Panc1 (cell line): Measurements from ENCODE around the gene RSPO4. TPM values are rescaled to one million over a fixed set of nuclear protein-coding genes. Genes with fewer than 3 reads are reported as not detected.
A peak's percentile ranks its signal among the peaks of the same experiment; 100 is the strongest.

Experiments
- ATAC-seq: fragments of 200-7000 bp; cut with Tn5 transposase; 2 replicates; pipeline ENCODE4 v1.9.1; 2020; ENCODE audit warnings: mild to moderate bottlenecking, moderate library complexity
- Bru-seq: library from RNA; stranded (reverse); fragments of 400-500 nt; gene quantifications from one replicate; lab custom pipeline; 2021; lab: Mats Ljungman, UMichigan
- BruChase-seq, 2 experiments: library from RNA; stranded (reverse); fragments of 400-500 nt; gene quantifications; one replicate each; lab custom pipeline; 2021; lab: Mats Ljungman, UMichigan
- BruUV-seq: library from RNA; stranded (reverse); fragments of 400-500 nt; replicated peaks from 2 replicates; lab custom pipeline; 2021; lab: Mats Ljungman, UMichigan
- CTCF ChIA-PET: fragments of 300-600 bp; sonication (Branson Sonifier 250); formaldehyde crosslinking; loops from one replicate; lab custom pipeline; 2022; ENCODE audit warnings: antibody characterized with exemption; lab: Charles Lee
- POLR2A ChIA-PET: fragments of 300-600 bp; sonication (Branson Sonifier 250); formaldehyde crosslinking; loops from one replicate; lab custom pipeline; 2022; ENCODE audit warnings: antibody characterized with exemption; lab: Charles Lee
- DNase-seq: peaks from one replicate; pipeline ENCODE4 v3.0.0-alpha.2; 2010; ENCODE audit warnings: low read depth, low spot score
- H3K27ac ChIP-seq: 2 replicates; pipeline ENCODE4 v1.5.1; 2011; ENCODE audit warnings: mild to moderate bottlenecking, low read length, inconsistent platforms
- H3K27me3 ChIP-seq: fragments of 200-500 bp; sonication (Bioruptor generic); 2 replicates; pipeline ENCODE4 v1.6.0; 2014; ENCODE audit warnings: low read length, inconsistent platforms; ENCODE audit not compliant: control insufficient read depth, insufficient read depth
- H3K36me3 ChIP-seq: fragments of 200-500 bp; sonication (Bioruptor generic); 2 replicates; pipeline ENCODE4 v1.5.1; 2014; ENCODE audit warnings: inconsistent platforms, mild to moderate bottlenecking, low read length, moderate library complexity; ENCODE audit not compliant: control insufficient read depth, insufficient read depth
- H3K4me1 ChIP-seq: 2 replicates; pipeline ENCODE4 v1.5.1; 2011; ENCODE audit warnings: inconsistent platforms, mild to moderate bottlenecking, low read length, moderate library complexity; ENCODE audit not compliant: control insufficient read depth, insufficient read depth
- H3K4me3 ChIP-seq, 2 experiments: 2 replicates each; pipeline ENCODE4 v1.5.1; 2011 to 2012; ENCODE audit warnings: low read depth in 2 of 2, low read length in 2 of 2, mild to moderate bottlenecking in 2 of 2, inconsistent platforms in 1 of 2, moderate library complexity in 1 of 2
- H3K9me3 ChIP-seq: fragments of 200-500 bp; sonication (Bioruptor generic); 2 replicates; pipeline ENCODE4 v1.5.1; 2014; ENCODE audit warnings: low read depth, mild to moderate bottlenecking, inconsistent platforms, low read length, moderate library complexity; ENCODE audit not compliant: control insufficient read depth, insufficient read depth
- POLR2AphosphoS5 ChIP-seq: IDR thresholded peaks from 2 replicates; pipeline ENCODE4 v1.6.1; 2012; ENCODE audit warnings: mild to moderate bottlenecking, low read depth, low read length, moderate library complexity
- SIN3A ChIP-seq: IDR thresholded peaks from 2 replicates; pipeline ENCODE4 v1.6.1; 2012; ENCODE audit warnings: low read depth, mild to moderate bottlenecking, low read length, moderate library complexity, borderline replicate concordance; ENCODE audit not compliant: insufficient read depth
- TCF7L2 ChIP-seq: IDR thresholded peaks from 2 replicates; pipeline ENCODE4 v1.6.1; 2011; ENCODE audit warnings: mild to moderate bottlenecking, low read depth, low read length, inconsistent platforms
- in situ Hi-C: cut with HindIII; loops from 2 replicates; pipeline ENCODE4 v1.10.0; 2016; ENCODE audit warnings: low sequenced_read_pairs, low pct_unique_long_range_greater_than_20kb
- intact Hi-C: fragments of 100-400 bp; cut with micrococcal nuclease; formaldehyde crosslinking; loops from one replicate; pipeline ENCODE4 v1.10.0; 2022; ENCODE audit not compliant: unreplicated experiment
- long read RNA-seq: library from polyadenylated mRNA; unstranded; transcript quantifications from one replicate; pipeline ENCODE4 v2.0.0, GENCODE V29; 2021; ENCODE audit not compliant: unreplicated experiment
- polyA plus RNA-seq: library from polyadenylated mRNA; unstranded; fragments of >200 nt; gene quantifications from one replicate; pipeline ENCODE4 v1.2.1, GENCODE V29; 2012; ENCODE audit warnings: missing spikeins; ENCODE audit not compliant: insufficient read length
- total RNA-seq: library from RNA; stranded (reverse); gene quantifications from one replicate; pipeline ENCODE4 v1.2.1, GENCODE V29; 2021; ENCODE audit not compliant: unreplicated experiment
- TF ChIP-seq, protein P1 (sequence below), 2 experiments: IDR thresholded peaks; 2 replicates each; pipeline ENCODE4 v1.6.1; 2011 to 2012; ENCODE audit warnings: low read depth in 2 of 2, control low read depth in 1 of 2, low read length in 1 of 2, mild to moderate bottlenecking in 1 of 2, moderate library complexity in 1 of 2; ENCODE audit not compliant: insufficient read depth in 1 of 2
- TF ChIP-seq, protein P2 (sequence below): fragments of 450-650 bp; IDR thresholded peaks from 2 replicates; pipeline ENCODE4 v1.5.1; 2017; ENCODE audit warnings: mild to moderate bottlenecking

Gene RSPO4
- total RNA-seq (0.54 TPM), Bru-seq, nascent RNA (percentile 19 among the genes with signal in this experiment), BruChase-seq, experiment 1, labeled RNA remaining after a 2-hour chase (percentile 26 among the genes with signal in this experiment), BruChase-seq, experiment 2, labeled RNA remaining after a 6-hour chase (percentile 28 among the genes with signal in this experiment)
- polyA plus RNA-seq, result 0.10 TPM
- long read RNA-seq, partial matches to known transcripts, result 1 of 2 reads
- long read RNA-seq, other reads (novel, unspliced or antisense), result 0 of 2 reads

DNA sequence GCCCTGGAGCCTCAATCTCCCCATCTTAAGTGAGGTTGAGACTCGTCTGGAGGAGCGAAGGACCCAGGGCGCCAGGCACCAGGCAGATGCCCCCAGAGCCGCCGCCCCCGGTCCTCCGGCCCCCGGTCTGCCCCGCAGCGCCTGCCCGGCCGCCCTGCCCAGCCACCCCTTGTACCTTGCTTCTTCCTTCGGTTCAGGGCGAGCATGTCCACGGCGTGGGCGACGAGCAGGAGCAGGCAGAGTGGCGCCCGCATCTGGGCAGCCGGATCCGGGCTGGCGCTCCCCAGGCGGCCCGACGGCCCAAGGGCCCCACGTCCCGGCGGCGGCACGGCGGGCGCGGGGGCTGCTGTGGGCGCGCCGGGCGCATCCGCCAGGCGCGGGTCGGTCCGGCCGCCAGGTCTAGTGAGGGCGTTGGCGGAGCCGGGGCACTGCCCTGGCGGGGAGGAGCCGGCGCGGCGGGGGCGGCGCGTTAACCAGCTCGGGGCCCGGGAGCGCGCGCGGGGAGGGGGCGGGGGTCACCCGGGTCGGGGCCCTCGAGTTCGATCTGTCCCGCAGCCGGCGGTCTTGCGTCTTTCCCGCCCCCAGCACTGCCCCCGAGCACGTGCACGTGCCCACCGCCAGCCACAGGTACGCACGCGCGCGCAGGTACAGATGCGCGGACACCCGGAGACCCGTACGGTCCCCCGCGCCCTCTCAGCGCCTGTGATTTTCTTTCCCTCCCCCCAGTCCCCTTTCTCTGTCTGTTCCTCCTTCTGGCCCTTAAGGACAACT lies at the start of gene RSPO4:
Gene RSPO4 (minus strand): TSS at position 401 of the 771 bp plus-strand sequence. CDS start 147 bp downstream, at position 254.
- Histone ChIP-seq H3K27ac (no peak within 1 kb of the TSS), H3K36me3 (no peaks in the 10 kb centered on the region), H3K27me3 (peaks cover 11% of the 10 kb centered on the region), H3K4me3 (peak within 1 kb of the TSS; percentile 20 to 23; a peak in 3 of 4 replicates), H3K9me3 (no peaks in the 10 kb centered on the region), H3K4me1 (no peaks in the 10 kb centered on the region)
- in situ Hi-C loops (no loop called here), intact Hi-C loops (no loop called here)
- ChIA-PET CTCF (no interaction called here), POLR2A (no interaction called here)
- ATAC-seq (peak; percentile 51), DNase-seq (no peak)
- BruUV-seq, result no TSS peak
- TF ChIP-seq SIN3A (no peak), TCF7L2 (no peak), POLR2AphosphoS5 (no peak)
- TF ChIP-seq, protein P1, sequence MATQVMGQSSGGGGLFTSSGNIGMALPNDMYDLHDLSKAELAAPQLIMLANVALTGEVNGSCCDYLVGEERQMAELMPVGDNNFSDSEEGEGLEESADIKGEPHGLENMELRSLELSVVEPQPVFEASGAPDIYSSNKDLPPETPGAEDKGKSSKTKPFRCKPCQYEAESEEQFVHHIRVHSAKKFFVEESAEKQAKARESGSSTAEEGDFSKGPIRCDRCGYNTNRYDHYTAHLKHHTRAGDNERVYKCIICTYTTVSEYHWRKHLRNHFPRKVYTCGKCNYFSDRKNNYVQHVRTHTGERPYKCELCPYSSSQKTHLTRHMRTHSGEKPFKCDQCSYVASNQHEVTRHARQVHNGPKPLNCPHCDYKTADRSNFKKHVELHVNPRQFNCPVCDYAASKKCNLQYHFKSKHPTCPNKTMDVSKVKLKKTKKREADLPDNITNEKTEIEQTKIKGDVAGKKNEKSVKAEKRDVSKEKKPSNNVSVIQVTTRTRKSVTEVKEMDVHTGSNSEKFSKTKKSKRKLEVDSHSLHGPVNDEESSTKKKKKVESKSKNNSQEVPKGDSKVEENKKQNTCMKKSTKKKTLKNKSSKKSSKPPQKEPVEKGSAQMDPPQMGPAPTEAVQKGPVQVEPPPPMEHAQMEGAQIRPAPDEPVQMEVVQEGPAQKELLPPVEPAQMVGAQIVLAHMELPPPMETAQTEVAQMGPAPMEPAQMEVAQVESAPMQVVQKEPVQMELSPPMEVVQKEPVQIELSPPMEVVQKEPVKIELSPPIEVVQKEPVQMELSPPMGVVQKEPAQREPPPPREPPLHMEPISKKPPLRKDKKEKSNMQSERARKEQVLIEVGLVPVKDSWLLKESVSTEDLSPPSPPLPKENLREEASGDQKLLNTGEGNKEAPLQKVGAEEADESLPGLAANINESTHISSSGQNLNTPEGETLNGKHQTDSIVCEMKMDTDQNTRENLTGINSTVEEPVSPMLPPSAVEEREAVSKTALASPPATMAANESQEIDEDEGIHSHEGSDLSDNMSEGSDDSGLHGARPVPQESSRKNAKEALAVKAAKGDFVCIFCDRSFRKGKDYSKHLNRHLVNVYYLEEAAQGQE (IDR thresholded peaks at IDR 0.05; ENCODE audit: insufficient read depth in 1 of 2, low read depth in 2 of 2, low read length in 1 of 2), result no peak
- TF ChIP-seq, protein P2, sequence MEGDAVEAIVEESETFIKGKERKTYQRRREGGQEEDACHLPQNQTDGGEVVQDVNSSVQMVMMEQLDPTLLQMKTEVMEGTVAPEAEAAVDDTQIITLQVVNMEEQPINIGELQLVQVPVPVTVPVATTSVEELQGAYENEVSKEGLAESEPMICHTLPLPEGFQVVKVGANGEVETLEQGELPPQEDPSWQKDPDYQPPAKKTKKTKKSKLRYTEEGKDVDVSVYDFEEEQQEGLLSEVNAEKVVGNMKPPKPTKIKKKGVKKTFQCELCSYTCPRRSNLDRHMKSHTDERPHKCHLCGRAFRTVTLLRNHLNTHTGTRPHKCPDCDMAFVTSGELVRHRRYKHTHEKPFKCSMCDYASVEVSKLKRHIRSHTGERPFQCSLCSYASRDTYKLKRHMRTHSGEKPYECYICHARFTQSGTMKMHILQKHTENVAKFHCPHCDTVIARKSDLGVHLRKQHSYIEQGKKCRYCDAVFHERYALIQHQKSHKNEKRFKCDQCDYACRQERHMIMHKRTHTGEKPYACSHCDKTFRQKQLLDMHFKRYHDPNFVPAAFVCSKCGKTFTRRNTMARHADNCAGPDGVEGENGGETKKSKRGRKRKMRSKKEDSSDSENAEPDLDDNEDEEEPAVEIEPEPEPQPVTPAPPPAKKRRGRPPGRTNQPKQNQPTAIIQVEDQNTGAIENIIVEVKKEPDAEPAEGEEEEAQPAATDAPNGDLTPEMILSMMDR, result no peak

DNA sequence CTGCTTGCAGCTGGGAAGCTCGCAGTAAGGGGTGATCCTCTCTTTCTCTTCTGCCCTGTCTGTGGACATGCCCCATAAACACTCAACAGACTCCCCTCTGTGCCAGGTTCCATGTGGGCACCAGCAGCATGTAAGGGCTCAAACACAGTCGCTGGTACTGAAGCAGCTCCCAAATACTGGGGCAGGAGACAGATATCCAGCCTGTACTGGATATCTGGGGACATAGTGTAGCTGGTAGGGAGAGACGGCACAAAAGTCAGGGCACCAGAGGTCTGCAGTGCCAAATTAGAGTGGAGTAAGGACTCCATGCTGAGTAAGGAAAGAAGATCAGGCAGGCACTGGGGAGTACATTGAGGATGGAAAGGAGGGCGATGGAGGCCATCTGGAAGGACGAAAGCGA lies 48.3 kb upstream of the RSPO4 start:
- no TSS peak for BruUV-seq
- H3K27me3 ChIP-seq, result no peaks in the 10 kb centered on the region
- no peak for ATAC-seq
- TF ChIP-seq, protein P2, result no peak
- TF ChIP-seq SIN3A (no peak), TCF7L2 (no peak), POLR2AphosphoS5 (no peak)
- TF ChIP-seq, protein P1 (IDR thresholded peaks at IDR 0.05; ENCODE audit: insufficient read depth in 1 of 2, low read depth in 2 of 2, low read length in 1 of 2), result no peak
- POLR2A ChIA-PET, result no interaction called here
- CTCF ChIA-PET, result no interaction called here
- no peaks in the 10 kb centered on the region for H3K4me1 ChIP-seq
- in situ Hi-C loops, result no loop called here
- H3K27ac ChIP-seq, result no peak overlapping the region
- H3K9me3 ChIP-seq, result no peaks in the 10 kb centered on the region
- no peak for DNase-seq
- no peak overlapping the region for H3K4me3 ChIP-seq
- intact Hi-C loops, result no loop called here
- no peaks in the 10 kb centered on the region for H3K36me3 ChIP-seq
